NCI-H1694 treated with DMSO at 0.1 percent for 48 hours (cell line): ENCODE data around the gene CINP.
A peak's percentile ranks its signal among the peaks of the same experiment; 100 is the strongest.
"Not testable (repeated sequence)": the region's sequence is repeated elsewhere in the genome, so short reads cannot be mapped to it uniquely, and the experiment has no call there.

Experiments used
- DNase-seq: peaks from one replicate; lab custom pipeline; 2025; lab: John Stamatoyannopoulos, UW

CINP gene

GRCh38 chr14:102320033-102320660 is 42.5 kb downstream of the CINP start:
- no peak for DNase-seq

GRCh38 chr14:102319351-102320032 is 43.2 kb downstream of the CINP start, which contains the start of gene ZNF839:
Gene ZNF839 (plus strand): TSS chr14:102319746. CDS start chr14:102319766, 20 bp downstream.
- DNase-seq: peak; percentile 96

GRCh38 chr14:102318781-102319276 is 43.9 kb downstream of the CINP start:
- no peak for DNase-seq

GRCh38 chr14:102317564-102318248 is 45.0 kb downstream of the CINP start:
- DNase-seq: peak; percentile 98

GRCh38 chr14:102316743-102317563 is 45.7 kb downstream of the CINP start:
- DNase-seq: peak; percentile 97

- DNase-seq: peak; percentile 90
Measured at GRCh38 chr14:102316338-102316742, 46.4 kb downstream of the CINP start.

- no peak for DNase-seq
Measured at GRCh38 chr14:102315121-102315520, 47.6 kb downstream of the CINP start.

GRCh38 chr14:102314242-102315011 is 48.3 kb downstream of the CINP start:
- DNase-seq: peak; percentile 95

- DNase-seq: peak; percentile 99
Measured at GRCh38 chr14:102304611-102305506, 57.8 kb downstream of the CINP start, which contains the start of gene MOK. Gene MOK (minus strand): TSS chr14:102305164. CDS start chr14:102304968, 196 bp downstream.

- DNase-seq: no peak
Measured at GRCh38 chr14:102303664-102304063, 59.0 kb downstream of the CINP start.

GRCh38 chr14:102298303-102299070 is 64.2 kb downstream of the CINP start:
- not testable (repeated sequence) for DNase-seq
